ENCODE measurements around the gene SBK3.
"Not testable (repeated sequence)": the region's sequence is repeated elsewhere in the genome, so short reads cannot be mapped to it uniquely, and the experiment has no call there.

The SBK3 gene

DNA sequence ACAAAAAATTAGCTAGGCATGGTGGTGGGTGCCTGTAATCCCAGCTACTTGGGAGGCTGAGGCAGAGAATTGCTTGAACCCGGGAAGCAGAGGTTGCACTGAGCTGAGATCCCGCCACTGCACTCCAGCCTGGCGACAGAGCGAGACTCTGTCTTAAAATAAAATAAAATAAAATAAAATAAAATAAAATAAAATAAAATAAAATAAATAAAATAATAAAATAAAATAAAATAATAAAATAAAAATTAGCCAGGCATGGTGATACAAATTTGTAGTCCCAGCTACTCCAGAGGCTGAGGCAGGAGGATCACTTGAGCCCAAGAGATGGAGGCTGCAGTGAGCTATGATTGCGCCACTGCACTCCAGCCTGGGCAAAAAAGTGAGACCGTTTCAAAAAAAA is 28.6 kb upstream of the SBK3 start:
- DNase-seq, result not testable (repeated sequence)

DNA sequence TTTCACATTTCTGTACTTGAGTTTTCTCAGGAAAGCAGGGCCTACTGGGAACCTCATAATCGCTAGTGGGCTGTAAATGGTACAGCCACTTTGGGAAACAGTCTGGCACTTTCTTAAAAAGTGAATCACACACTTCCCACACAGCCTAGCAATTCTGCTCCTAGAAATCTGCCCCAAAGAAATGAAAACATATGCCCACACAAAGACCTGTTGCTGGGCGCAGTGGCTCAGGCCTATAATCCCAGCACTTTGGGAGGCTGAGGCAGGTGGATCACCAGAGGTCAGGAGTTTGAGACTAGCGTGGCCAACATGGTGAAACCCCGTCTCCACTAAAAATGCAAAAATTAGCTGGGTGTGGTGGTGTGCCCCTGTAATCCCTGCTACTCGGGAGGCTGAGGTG is 24.1 kb upstream of the SBK3 start:
- not testable (repeated sequence) for DNase-seq

DNA sequence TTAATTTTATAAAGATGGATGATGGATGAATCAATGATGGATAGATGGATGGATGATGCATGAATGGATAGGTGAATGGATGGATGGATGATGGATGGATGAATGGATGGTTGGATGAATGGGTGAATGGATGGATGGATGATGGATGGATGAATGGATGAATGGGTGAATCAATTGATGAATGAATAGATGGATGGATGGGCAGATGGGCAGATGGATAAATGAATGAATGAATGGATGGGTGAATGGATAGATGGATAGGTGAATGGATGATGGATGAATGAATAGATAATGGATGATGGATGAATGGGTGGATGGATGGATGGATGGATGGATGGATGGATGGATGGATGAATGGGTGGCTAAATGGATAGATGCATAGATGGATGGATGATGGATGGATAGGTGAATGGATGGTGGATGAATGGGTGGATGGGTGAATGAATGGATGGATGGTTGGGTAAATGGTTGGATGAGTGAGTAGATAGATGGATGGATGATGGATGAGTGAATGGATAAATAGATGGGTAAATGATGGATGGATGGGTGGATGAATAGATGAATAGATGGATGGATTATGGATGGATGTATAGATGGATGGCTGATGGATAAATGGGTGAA is 22.5 kb upstream of the SBK3 start:
- DNase-seq, result no peak

DNA sequence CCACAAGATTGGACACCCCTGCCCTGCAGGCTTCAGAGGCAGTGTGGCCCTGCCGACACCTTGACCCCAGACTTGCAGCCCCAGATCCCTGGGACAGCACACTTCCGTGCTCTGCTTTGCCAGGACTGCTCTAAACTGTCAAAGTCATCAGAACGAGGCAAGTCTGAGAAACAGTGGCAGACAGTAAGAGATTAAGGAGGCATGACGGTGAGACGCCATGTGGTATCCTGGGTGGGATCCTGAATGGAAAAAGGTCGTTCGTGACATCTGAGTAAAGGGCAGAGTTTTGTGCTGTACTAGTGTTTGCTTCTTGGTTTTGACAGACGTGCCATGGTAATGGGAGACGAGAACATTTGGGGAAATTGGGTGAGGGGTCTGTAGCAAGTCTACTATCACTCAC is 21.5 kb upstream of the SBK3 start:
- DNase-seq, result no peak

DNA sequence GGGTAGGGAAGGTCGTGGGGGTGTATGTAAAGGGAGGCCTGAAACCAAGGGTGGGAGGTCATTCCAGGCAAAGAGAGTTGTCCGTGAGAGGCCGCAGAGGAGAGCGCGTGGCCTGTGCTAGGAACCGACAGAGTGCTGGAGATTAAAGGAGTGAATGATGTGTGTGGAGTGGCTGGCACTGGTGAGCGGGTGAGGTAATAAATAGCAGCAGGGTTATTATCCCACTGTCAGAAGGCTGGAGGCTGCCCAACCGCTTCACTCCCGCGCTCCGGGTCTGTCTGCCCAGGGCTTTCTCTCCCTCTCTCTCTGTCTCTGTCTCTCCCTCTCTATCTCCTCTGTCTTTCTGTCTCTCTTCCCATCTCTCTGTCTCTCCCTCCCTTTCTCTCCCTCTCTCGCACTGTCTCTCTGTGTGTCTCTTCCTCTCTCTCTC is 17.9 kb upstream of the SBK3 start:
- DNase-seq, result no peak

DNA sequence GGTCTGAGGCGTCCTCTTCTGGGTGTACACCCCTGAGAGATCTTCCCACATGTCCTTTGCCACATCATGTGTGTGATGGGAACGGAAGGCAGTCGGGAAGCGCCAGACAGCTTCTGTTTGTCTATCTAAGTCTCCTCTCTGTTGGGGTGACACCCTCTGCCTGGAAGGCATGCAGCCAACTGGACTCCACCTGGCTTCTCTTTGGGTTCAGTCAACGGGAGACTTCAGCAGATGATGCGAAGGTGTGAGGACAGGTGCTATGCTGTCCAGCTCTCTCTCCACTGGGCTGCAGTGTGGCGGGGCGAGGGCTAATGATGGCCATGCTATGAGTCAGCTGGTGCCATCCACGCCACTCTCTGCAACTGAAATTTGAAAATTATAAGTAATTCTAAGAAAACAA is 14.3 kb upstream of the SBK3 start:
- DNase-seq, result no peak

DNA sequence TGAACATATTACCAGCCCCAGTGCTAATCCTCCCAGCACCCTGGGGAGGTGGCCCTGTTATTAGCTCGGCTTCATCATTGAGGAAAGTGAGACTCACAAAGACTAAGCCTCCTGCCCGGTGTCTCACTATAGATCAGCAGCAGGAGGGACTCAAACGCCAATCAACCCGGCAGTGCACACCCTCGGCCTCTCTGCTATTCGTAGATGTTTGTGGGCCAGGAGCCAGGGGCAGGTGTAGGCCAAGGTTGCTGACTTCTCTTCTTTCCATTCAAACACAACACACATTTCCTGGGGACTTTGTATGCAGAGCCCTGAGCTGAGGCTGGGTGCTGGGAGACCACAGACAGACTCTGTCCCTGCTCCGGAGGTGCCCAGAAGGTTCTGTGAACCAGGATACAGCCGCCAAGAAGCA is 9.4 kb upstream of the SBK3 start:
- DNase-seq, result no peak

DNA sequence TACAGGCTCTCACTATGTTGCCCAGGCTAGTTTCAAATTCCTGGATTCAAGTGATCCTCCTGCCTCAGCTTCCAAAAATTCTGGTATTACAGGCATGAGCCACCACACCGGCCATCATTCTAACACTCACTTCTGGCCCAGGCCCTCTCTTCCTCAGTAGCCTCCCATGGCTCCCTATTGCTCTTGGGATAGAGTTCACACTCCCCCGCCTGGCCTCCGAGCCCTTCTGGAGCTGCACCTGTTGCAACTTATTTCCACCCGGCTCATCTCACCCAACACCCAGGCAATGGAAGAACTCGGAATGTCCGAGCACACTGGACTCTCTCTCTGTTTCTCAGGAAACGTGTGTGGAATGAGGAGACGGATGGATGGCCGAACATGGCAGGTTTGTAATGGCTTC is 9.0 kb upstream of the SBK3 start:
- DNase-seq, result no peak

DNA sequence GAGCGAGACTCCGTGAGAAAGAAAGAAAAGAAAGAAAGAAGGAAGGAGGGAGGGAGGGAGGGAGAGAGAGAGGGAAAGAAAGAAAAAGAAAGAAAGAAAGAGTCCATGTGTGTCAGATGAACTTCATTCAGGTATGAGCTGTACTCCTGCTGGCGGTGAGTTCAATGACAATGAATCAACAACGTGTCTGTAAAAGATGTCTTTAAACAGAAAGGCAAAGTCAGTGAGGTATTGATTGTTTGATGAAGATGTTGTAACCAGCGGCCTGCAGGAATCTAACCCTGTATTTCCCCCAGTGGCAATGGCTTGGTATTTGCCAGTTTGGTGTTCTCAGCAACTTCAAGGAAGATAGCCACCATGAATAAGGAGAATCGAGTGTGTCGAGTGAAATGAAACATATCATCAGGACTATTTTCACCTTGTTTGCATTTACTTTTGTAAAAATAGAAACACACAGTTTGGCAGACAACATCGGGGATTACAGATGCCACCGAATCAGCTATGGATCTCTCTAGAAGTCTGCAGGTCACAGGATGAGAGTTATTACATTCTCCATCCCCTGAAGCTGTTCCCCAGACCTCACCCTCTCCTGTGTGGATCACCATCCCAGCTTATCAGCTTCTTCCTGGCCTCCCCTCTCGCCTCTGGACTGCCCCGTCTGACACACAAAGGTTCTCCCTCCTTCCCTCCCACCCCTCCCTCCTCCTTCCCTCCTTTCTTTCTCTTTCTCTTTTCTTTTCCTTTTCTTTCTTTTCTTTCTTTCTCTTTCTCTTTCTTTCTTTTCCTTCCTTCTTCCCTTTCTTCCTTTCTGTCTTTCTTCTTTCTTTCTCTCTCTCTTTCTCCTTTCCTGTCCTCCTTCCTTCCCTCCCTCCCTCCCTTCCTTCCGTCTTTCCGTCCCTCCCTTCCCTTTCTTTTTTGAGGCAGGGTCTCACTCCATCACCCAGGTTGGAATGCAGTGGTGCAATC is 8.2 kb upstream of the SBK3 start:
- DNase-seq, result no peak

DNA sequence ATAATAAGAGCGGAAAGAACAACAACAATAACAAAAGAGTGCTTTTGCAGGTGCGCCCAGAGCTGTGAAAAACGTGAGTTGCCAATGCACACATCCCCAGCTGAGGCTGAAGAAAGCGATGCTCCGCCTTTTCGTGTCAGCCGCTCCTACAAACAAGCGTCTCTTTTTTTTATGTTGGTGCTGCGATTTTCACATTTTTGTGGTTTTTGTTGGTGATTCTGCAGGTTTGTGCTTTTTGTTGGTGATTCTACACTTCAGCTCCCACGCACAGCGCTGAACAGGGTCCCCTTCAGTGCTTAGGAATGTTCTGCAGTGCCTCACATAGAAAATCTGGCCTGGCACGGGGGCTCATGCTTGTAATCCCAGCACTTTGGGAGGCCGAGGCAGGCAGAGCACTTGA is 7.3 kb upstream of the SBK3 start:
- DNase-seq, result no peak

DNA sequence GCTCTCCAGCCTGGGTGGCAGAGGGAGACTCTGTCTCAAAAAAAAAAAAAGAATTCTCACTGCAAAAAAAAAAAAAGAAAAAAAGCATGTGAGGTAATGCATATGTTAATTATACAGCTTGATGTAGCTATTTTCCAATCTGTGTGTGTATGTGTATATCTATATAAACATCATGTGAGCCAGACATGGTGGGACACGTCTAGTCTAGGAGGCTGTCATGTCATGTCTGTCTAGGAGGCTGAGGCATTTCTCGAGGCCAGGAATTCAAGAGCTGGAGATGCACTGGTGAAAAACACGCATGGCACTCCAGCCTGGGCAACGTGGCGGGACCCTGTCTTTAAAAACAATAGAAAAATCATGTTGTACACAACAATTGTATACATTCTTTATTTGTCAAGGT is 6.9 kb upstream of the SBK3 start:
- DNase-seq, result no peak

DNA sequence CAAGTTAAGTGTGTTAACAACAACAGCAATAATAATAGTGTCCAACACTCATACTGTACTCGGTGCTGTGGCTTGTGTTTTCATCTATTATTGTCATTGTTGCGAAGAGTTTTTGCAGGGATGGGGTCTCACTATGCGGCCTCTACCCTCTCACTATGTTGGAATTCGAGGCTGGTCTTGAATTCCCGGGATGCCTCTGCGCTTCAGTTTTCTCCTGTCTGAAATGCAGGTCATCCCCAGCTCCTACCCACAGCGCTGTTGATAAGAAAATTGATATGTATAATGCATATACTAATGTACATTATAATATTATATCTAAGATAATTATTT is 4.9 kb upstream of the SBK3 start:
- no peak for DNase-seq

DNA sequence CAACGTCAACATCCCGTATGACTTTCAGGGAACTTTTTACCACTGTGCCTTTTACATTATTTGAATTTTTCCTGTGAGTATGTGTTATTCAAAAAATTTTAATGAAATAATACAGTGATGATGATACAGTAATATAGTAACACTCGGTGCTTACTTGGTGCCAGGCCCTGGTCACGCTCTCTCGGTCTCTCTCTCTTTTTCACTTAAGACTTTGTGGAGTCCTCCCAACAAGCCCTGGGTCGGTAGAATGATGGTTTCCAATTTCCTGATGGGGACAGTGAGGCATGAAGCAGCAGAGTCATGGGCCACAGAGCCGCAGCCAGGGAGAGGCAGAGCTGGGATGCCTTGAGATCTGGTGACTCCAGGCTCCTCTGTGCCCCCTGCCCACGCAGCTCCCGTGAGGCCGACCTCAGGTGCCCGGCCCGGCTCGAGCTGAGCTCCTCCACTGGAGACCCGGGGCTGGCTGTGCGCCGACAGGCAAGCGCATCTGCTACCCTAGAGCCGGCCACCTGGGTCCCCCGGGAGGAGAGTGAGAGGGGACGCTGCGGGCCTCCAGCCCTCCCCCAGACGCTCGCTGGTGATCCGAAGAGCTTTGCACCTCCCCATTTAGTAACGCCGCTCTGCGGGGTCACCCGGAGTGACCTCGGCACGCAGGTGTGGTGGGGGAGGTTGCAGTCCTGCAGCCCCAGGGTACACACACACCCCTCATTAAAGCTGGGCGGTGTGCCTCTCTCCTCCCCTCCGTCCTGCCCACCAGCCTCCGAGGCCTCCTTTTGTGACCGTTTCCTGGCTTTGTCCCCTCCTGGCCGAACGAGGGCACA is 4.4 kb upstream of the SBK3 start:
- DNase-seq, result no peak

DNA sequence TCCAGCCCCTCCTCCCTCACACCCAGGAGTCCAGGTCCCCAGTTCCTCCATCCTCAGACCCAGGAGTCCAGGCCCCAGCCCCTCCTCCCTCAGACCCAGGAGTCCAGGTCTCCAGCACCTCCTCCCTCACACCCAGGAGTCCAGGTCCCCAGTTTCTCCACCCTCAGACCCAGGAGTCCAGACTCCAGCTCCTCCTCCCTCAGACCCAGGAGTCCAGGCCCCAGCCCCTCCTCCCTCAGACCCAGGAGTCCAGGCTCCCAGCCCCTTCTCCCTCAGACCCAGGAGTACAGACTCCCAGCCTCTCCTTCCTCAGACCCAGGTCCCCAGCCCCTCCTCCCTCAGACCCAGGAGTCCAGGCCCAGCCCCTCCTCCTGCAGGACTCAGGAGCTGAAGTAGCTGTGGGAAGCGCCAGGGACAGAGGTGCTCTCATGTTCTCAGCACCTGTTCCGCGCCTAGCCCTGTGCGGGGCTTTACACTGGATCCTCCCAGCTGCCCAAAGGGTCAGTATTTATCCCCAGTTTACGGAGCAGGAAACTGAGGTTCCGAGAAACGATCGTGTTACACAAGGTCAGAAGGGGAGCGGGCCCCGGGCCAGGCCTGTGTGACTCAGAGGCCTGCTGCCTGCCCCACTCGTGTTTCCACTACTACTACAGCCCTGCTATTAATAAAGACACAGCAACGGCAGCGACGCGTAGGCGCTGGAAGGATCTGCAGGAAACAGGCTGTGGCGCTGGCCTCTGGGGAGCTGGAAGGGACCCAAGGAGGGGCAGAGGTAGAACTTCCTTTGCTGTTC is 1.7 kb upstream of the SBK3 start:
- no peak for DNase-seq

DNA sequence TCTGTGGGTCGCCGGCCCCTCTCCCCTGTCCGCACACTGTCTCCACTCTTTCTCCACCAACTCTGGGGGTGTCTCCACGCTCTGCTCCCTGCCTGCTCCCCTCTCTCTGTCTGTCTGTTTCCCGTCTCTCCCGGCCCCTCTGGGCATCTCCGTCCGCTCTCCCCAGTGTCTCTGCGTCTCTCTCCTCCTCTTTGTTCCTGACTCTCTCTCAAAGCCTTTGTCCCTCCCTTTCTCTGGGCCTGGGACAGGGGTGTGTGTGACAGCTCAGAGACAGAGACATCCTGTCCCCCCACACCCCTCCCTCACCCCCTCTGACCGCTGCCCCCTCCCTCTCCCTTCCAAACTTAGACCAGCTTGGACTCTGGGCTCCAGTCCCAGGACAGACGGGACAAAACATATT is 668 bp upstream of the SBK3 start:
- no peak for DNase-seq

DNA sequence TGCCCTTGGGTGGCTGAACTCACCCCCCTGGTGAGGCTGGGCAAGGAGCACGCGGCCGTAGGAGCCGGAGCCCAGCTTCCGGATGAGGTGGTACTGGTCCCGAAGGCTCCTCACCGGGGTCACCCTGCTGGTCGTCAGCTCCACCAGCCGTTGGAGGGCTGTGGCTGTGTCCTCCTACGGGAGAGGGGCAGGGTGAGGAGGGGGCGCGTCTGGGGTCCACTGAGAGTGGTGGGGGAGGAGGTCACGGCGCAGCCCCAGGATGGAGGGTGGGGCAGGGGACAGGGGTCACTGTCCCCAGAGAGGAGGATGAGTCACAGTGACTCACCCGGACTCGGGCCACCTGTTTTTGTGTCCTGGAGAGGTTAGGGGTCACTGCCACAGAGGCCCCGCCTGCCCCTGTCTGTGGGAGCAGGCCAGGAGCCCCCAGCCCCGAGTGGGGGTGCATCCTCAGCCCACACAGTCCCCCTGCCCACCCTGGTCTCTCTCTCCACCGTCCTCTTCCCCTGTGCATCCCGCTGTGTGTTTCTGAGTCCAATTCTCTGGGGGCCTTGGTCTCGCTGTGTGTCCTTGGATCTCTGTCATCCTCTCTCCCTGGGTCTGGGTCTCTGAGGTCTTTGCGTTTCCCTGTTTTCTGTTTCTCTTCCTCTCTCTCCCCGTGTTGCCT is 435 bp downstream of the SBK3 start:
- no peak for DNase-seq

DNA sequence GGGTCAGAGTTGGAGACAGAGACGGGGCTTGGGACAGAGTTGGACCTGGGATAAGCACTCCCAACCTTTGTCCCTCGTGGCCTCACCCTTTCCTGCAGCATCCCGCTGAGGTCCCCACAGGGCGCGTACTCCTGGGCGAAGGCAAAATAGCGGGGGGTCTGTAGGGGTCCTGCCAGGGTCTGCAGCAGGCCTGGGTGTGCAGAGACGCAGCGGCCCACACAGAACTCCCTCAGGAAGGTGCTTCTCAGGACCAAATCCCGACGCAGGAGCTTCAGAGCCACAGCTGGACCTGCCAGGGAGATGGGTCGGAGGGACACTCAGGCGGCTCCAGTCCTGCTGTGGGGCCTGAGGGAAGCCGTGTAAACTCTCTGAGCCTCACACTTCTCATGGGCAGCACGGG is 1.3 kb downstream of the SBK3 start:
- DNase-seq, result no peak

DNA sequence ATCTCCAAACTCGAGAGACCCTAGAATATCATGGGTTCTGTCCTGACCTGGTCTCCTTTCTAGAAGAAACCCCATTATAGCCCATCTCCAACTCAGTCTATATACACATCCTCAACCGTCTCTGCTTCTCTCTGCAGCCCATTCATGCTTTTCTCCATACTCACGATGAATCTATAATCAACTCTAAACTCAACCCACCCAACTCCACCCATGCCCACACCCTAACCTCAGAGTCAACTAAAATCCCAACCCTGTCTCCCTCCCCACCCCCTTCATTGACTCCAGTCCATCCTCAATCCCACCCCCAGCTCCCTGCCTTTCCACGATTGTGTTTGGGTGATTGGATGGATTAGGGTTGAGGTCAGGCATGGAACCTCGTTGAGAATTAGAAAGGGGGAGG is 1.8 kb downstream of the SBK3 start:
- DNase-seq, result no peak

DNA sequence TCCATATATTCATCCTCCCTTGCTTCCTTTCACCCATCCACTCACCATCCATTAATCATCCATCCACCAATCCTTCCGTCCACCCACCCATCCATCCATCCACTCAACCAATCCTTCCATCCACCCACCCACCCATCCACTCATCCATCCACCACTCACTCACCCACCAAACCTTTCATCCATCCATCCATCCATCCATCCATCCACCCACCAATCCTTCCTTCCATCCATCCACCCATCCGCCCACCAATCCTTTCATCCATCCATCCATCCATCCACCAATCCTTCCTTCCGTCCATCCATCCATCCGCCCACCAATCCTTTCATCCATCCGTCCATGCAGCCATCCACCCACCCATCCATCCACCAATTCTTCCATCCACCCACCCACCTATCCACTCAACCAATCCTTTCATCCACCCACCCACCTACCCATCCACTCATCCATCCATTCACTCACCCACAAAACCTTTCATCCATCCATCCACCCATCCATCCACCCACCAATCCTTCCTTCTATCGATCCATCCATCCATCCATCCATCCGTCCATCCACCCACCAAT is 3.0 kb downstream of the SBK3 start:
- DNase-seq, result no peak

DNA sequence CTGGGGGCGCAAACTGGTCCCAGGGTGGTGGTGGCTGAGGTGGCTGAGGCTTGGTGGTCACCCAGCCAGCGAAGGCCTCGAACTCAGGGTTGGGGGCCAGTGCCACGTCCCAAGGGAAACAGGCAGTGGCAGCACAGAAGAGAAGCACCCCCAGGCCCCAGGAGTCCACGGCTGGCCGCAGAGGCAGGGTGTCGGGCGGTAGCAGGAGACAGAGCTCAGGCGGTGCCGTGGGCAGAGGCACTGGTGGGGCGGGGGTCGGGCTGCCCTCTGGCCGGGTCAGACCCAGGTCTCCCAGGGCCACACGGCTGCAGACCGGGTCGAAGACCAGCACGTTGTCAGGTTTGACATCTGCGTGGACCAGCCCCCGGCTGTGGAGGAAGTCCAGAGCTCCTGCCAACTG is 4.3 kb downstream of the SBK3 start:
- no peak for DNase-seq

DNA sequence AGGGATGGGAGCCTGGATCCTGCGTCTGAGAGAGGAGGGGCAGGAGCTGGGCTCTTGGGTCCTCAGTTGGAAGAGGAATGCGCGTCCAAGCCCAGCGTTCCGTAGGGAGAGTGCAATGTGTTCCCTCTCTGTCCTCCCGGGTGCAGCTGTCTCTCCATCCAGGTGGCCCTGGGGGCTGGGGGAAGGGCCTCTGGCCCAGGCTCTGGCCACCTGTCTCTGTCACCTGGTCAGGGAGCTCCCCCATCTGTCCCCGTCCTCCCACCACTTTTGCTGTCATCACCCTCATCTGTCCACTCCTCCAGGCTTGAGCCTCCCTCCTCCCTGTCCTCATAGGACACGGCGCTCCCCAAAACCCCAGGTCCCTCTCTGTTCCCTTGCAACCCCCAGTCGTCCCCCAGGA is 4.7 kb downstream of the SBK3 start:
- DNase-seq, result no peak
